GM12891 (cell line): ENCODE results near the gene PAK4.
"Not testable (repeated sequence)": the region's sequence is repeated elsewhere in the genome, so short reads cannot be mapped to it uniquely, and the experiment has no call there.

Experiments
- DNase-seq: peaks from one replicate; pipeline ENCODE4 v3.0.0; 2011; ENCODE audit warnings: low spot score; ENCODE audit not compliant: insufficient read length
- FAIRE-seq: peaks from 2 replicates; lab custom pipeline; 2011; peaks lifted over from hg19 to GRCh38; lab: Jason Lieb, UNC
- PAX5 ChIP-seq: IDR thresholded peaks from 2 replicates; pipeline ENCODE4 v1.6.1; 2011; ENCODE audit warnings: low read length, moderate library complexity, mild to moderate bottlenecking; ENCODE audit not compliant: insufficient read depth, severe bottlenecking
- POLR2A ChIP-seq: IDR thresholded peaks from 2 replicates; pipeline ENCODE4 v1.6.1; 2011; ENCODE audit warnings: low read depth, low read length, control low read depth
- POLR2AphosphoS5 ChIP-seq: IDR thresholded peaks from 2 replicates; pipeline ENCODE4 v1.6.1; 2011; ENCODE audit warnings: low read depth, low read length, control low read depth
- POU2F2 ChIP-seq: IDR thresholded peaks from 2 replicates; pipeline ENCODE4 v1.6.1; 2011; ENCODE audit warnings: low read depth, mild to moderate bottlenecking, control low read depth, low read length, moderate library complexity
- SPI1 ChIP-seq: IDR thresholded peaks from 2 replicates; pipeline ENCODE4 v1.6.1; 2011; ENCODE audit warnings: low read depth, low read length, control low read depth
- TAF1 ChIP-seq: IDR thresholded peaks from 2 replicates; pipeline ENCODE4 v1.6.1; 2011; ENCODE audit warnings: low read depth, low read length, control low read depth

PAK4 gene

DNA sequence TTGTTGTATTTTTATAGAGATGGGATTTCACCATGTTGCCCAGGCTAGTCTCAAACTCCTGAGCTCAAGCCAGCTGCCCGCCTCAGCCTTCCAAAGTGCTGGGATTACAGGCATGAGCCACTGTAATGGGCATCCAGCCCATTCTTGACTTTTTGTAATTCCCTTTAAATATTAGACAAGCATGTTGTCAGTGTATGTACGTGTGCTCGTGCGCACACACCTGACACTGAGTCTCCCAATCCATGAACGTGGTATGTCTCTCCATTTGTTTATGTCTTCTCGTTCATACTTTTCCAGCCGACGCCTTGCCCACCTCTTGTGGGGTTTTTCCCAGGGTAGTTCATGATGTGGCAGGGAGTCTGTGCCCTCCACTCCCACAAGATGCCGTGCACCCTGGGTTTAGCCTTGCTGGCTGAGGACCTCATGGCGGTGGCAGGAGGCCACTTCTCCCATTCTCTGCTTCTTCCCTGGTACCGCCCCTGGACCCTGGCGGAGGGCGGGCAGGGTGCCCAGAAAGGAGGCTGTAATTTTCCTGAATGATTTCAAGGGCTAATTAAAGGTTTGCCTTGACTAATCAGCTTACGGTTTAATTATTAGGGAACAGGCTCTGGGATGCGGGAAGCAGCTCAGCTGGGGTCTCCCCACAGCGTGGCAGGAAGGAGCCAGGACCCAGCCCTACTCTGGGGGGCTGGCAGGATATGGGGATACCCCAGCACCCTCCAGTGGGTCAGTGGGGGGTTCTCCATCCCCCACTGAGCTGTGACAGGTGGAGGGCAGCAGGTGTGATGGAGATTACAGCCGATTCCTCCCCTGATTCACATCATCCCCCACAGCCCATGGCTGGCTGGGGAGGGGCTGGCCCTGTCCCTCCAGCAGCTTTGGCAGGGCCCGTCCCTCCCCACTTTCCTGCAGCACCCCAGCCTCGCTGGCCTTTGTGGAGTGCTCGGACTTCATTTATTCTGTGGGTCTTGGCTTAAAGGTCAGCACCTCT lies 12.9 kb downstream of the PAK4 start:
- DNase-seq (no peak), FAIRE-seq (no peak)
- TF ChIP-seq SPI1 = no peak
- no peak for TF ChIP-seq POLR2AphosphoS5
- no peak for TF ChIP-seq POU2F2
- no peak for TF ChIP-seq TAF1
- no peak for TF ChIP-seq PAX5
- no peak for TF ChIP-seq POLR2A

- FAIRE-seq = no peak
- no peak for DNase-seq
- TF ChIP-seq POU2F2 (no peak), POLR2AphosphoS5 (no peak), PAX5 (no peak), SPI1 (no peak), POLR2A (no peak), TAF1 (no peak)
Observed at GRCh38 chr19:39139305-39139874, 13.8 kb downstream of the PAK4 start.

- TF ChIP-seq POLR2A = no peak
- TF ChIP-seq POU2F2 = no peak
- DNase-seq = no peak
- no peak for FAIRE-seq
Observed at GRCh38 chr19:39139971-39140453, 14.4 kb downstream of the PAK4 start.

DNA sequence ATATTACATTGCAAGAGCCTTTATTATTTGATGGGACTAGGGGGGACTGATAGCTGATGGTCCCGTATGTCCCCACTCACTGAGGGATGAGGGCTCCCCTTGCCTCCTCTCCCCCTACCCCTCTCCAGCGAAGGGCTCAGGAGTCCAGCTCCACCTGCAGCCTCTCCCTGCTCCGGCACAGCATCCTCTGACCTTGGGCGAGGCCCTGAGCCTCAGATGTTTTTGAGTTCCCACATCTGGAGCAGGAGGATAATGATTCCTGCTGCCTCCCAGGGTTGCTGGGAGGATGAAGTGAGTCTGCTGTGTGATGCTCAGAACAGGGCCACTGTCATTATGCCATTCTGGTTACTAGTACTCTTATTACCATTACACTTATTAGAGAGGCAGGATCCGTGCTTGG lies 15.0 kb downstream of the PAK4 start:
- TF ChIP-seq POLR2A (no peak), PAX5 (no peak), SPI1 (no peak), POLR2AphosphoS5 (no peak), POU2F2 (no peak), TAF1 (no peak)
- DNase-seq = no peak
- no peak for FAIRE-seq

GRCh38 chr19:39141929-39142328 lies 16.3 kb downstream of the PAK4 start:
- no peak for TF ChIP-seq POLR2AphosphoS5
- DNase-seq (no peak), FAIRE-seq (no peak)

GRCh38 chr19:39142630-39143029 lies 17.0 kb downstream of the PAK4 start:
- DNase-seq (no peak), FAIRE-seq (no peak)
- TF ChIP-seq POU2F2 (no peak), POLR2A (no peak), TAF1 (no peak), SPI1 (no peak), POLR2AphosphoS5 (no peak), PAX5 (no peak)

- not testable (repeated sequence) for DNase-seq, FAIRE-seq
Observed at GRCh38 chr19:39143757-39144289, 18.2 kb downstream of the PAK4 start.

- no peak for DNase-seq
- peak; percentile 45 for FAIRE-seq
- no peak for TF ChIP-seq POU2F2
- TF ChIP-seq POLR2A = no peak
- TF ChIP-seq POLR2AphosphoS5 = no peak
- no peak for TF ChIP-seq SPI1
- no peak for TF ChIP-seq PAX5
- no peak for TF ChIP-seq TAF1
Observed at GRCh38 chr19:39144290-39145071, 18.9 kb downstream of the PAK4 start.

GRCh38 chr19:39145180-39145953 lies 19.8 kb downstream of the PAK4 start:
- TF ChIP-seq POU2F2 (no peak), POLR2AphosphoS5 (no peak), PAX5 (no peak), POLR2A (no peak), SPI1 (no peak), TAF1 (no peak)
- FAIRE-seq (no peak), DNase-seq (no peak)
